Erythroblast (primary cell): ENCODE measurements around the gene A4GNT.

Experiments
- GATA1 ChIP-seq: IDR thresholded peaks from 2 replicates; pipeline ENCODE4 v1.6.1; 2011; ENCODE audit warnings: low read depth, mild to moderate bottlenecking, control low read depth, low read length, moderate library complexity
- POLR2A ChIP-seq: IDR thresholded peaks from 2 replicates; pipeline ENCODE4 v1.6.1; 2011; ENCODE audit warnings: mild to moderate bottlenecking, low read length

- TF ChIP-seq POLR2A (no peak), GATA1 (no peak)
Measured at GRCh38 chr3:138093721-138094120, 38.5 kb downstream of the A4GNT start.
